SJCRH30 (cell line): ENCODE results near the gene MYO5B. TPM values are rescaled to one million over a fixed set of nuclear protein-coding genes. Genes with fewer than 3 reads are reported as not detected.
"Not testable (repeated sequence)": the region's sequence is repeated elsewhere in the genome, so short reads cannot be mapped to it uniquely, and the experiment has no call there.

ENCODE experiments used
- DNase-seq, 2 experiments: peaks; one replicate each; pipeline ENCODE4 v3.0.0-alpha.2; 2015 to 2020
- H3K27ac ChIP-seq: fragments of 250-450 bp; sonication (Bioruptor Pico); 2 replicates; pipeline ENCODE4 v1.5.1; 2020; ENCODE audit warnings: mild to moderate bottlenecking, moderate library complexity
- H3K27me3 ChIP-seq: fragments of 250-450 bp; sonication (Bioruptor Pico); 2 replicates; pipeline ENCODE4 v1.5.1; 2020; ENCODE audit warnings: mild to moderate bottlenecking, moderate library complexity
- H3K36me3 ChIP-seq: fragments of 250-450 bp; sonication (Bioruptor Pico); 2 replicates; pipeline ENCODE4 v1.5.1; 2020; ENCODE audit warnings: mild to moderate bottlenecking, moderate library complexity
- H3K4me1 ChIP-seq: fragments of 250-450 bp; sonication (Bioruptor Pico); 2 replicates; pipeline ENCODE4 v1.5.1; 2020; ENCODE audit warnings: mild to moderate bottlenecking, moderate library complexity
- H3K4me3 ChIP-seq: fragments of 250-450 bp; sonication (Bioruptor Pico); 2 replicates; pipeline ENCODE4 v1.5.1; 2020; ENCODE audit warnings: mild to moderate bottlenecking, moderate library complexity
- H3K9me3 ChIP-seq: fragments of 250-450 bp; sonication (Bioruptor Pico); replicated peaks from 2 replicates; pipeline ENCODE4 v1.5.1; 2020; ENCODE audit warnings: mild to moderate bottlenecking, moderate library complexity
- total RNA-seq: library from RNA; depleted of rRNA; stranded (reverse); fragments of >200 nt; shearing (Covaris generic); gene quantifications from 2 replicates; pipeline ENCODE4 v1.2.3, GENCODE V29; 2014

The MYO5B gene
- total RNA-seq, 1 experiment from 2014 or later, result 39.1 TPM

DNA sequence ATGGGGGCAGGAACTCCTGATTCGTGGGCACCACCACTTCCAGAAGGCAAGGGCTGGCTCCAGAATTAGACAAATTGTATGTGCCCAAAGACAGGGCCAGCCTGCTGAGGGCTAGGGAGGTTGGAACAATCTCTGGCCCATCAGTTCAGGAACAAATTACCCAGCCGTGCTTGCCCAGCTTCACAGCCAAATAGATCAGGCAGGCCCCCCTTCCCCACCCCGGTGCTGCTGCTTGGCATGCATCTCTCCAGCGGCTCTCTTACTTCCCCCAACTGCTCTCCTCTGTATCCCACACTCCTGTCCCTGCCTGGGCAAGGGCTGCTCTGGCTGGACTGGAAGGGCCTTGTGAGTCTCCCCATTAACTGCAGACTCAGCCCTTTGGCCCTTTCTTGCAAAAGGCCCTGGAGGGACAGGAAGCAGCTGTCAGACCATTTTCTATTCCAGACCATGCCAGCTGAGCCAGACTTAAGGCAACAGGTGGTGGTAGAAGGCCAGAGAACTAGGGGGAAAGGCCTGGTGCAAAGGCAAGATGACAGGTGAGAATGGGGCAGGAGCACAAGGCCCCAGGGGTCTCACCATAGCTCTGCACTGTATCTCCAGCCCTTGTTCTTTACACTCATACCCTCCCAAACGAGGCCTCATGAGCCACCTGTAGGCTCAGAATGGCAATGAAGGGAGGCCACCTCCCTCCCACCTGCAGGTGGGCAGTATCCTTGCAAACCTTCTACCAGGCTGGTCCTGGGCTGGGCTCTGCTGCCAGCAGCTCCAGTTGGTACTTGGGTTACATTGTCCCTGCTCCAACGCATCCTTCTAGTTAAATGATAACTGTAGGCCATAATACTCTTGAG, 350.9 kb downstream of the MYO5B start:
- H3K4me1 ChIP-seq, result peaks cover 57% of the 10 kb centered on the region
- peak overlapping the region; percentile 87 for H3K27ac ChIP-seq

DNA sequence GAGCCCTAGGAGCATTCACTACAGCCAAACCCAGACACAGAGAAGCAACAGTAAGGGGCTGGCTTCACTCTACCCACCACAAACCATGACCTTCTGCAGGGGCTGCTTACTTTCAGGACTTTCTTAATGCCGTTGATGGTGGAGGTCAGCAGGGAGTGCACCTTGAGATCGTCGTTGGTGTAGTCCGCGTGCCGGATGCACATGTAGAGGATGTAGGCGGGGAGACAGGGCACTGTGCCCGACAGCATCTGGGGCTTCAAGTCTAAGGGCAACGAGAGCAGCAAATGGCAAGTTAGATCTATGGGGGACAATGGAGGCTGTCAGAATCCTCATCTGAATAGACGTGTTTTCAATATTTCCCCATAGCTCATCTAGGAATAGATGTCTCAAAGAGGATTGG, 351.8 kb downstream of the MYO5B start:
- Histone ChIP-seq H3K9me3 (no peaks in the 10 kb centered on the region), H3K36me3 (peaks cover 32% of the 10 kb centered on the region), H3K27ac (peak overlapping the region; percentile 87; the same call in 1 of the 2 replicates), H3K4me1 (peaks cover 50% of the 10 kb centered on the region), H3K27me3 (no peaks in the 10 kb centered on the region), H3K4me3 (no peak overlapping the region)
- DNase-seq, result no peak

More for the DNA sequence above, 350.9 kb downstream of the MYO5B start:
- Histone ChIP-seq H3K9me3 (no peaks in the 10 kb centered on the region), H3K36me3 (peaks cover 31% of the 10 kb centered on the region), H3K4me3 (no peak overlapping the region), H3K27me3 (no peaks in the 10 kb centered on the region)
- DNase-seq, result peak; percentile 87 to 93

DNA sequence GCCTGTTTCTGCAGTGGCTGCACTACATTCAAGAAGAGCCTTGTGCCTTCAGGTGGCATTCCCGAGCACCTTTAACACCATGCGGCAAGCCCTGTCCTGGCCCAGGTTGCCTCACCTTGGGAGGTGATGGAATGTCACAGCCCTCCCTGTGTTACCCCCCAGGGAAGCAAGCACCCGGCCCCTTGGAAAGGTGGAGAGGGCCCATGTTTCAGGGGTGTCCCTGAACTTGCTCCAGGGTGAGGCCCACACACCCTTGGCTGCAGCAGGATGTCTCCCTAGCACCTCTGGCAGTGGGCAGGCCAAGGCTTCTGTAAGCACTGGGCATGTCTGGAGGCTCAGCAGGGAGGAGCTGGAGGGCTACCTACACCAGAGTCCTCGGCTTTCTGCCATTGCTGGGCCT, 352.3 kb downstream of the MYO5B start:
- no peak for DNase-seq

DNA sequence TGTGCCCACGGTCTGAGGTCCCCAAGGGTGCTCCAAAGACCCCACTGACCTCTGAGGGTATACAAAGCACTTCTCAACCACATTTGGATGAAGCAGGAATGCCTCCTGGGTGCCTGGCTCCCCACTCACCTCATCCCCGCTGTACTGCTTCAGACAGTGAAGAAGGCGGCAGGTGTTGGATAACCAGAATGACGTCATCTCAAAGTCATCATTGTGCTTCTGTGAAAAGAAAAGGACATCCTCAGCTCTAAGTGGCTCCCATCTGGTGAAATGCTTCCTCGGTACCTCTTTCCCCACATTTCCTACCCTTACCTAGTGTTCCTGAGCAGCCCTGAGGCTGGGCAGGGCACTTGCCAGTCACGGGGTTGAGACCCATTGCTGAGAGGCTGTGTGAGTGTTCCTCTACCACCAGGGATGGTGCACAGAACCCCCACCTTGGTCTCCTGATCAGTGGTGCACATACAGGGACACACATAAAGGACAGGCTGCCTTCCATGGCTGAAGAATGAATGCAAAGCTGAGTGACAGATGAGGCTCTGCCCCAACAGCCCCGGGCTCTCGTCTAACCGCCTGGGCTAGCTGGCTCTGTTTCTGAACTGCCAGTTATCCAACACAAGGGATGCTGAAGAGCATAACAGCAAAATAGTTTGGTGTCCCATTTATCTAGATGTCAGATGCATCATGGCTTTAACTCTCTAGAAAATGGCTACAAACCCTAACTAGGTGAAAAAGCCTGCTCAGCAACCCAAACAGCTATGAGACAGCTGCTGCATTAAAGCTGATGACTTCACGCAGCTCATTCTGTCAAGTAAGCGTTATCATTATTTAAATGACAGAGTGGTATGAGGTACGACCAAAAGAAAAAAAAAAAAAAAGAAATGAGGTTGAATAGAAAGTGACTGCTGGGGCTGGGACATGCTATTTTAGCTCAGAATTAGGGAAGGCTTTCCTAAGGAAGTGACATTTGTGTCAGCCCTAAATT, 353.4 kb downstream of the MYO5B start:
- no peaks in the 10 kb centered on the region for H3K27me3 ChIP-seq
- DNase-seq, result no peak
- H3K9me3 ChIP-seq, result no peaks in the 10 kb centered on the region
- no peak overlapping the region for H3K4me3 ChIP-seq
- no peak overlapping the region for H3K27ac ChIP-seq
- H3K36me3 ChIP-seq, result peaks cover 43% of the 10 kb centered on the region
- peaks cover 45% of the 10 kb centered on the region for H3K4me1 ChIP-seq

More for the DNA sequence above, 352.3 kb downstream of the MYO5B start:
- Histone ChIP-seq H3K4me1 (peaks cover 47% of the 10 kb centered on the region), H3K4me3 (no peak overlapping the region), H3K9me3 (no peaks in the 10 kb centered on the region), H3K36me3 (peaks cover 37% of the 10 kb centered on the region), H3K27me3 (no peaks in the 10 kb centered on the region), H3K27ac (no peak overlapping the region)

DNA sequence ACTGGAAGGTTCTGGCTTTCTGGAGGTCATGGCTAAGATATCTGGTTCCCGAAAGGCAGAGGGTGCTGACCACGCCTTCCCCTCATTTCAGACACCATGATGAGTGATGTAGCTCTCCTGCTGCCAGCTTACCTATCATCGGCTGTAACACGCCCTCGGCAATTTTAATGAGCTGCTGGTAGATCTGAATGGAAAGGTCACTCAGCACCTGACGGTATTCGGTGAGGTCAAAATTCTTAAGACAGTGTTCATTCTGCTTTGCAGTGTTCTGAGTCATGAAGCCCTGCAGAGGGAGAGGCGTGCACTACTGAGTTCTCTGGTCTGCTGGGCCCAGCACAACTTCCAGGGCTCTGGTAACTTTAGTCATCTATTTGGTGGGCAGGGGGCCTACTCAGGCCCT, 355.9 kb downstream of the MYO5B start:
- Histone ChIP-seq H3K36me3 (peaks cover 51% of the 10 kb centered on the region), H3K9me3 (no peaks in the 10 kb centered on the region), H3K4me3 (no peak overlapping the region), H3K27me3 (no peaks in the 10 kb centered on the region), H3K4me1 (peaks cover 20% of the 10 kb centered on the region), H3K27ac (no peak overlapping the region)
- no peak for DNase-seq

DNA sequence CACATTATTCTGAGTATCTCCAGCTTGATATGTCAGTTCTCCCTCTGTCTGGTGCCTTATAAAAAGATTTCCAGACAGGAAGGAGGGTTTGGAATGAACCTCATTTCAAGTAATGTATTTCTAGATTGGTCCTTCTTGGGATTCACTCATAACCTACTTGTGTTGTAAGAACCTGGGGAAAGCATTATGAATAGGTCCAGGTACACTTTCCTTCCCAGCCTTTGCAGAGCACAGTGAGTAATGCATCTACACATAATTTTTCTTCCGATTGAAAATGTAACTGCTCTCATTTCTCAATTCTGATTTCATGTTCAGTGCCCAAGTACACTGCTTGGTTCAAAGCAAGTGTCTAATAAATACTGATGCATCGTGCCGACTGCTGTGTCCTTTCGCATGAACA, 356.6 kb downstream of the MYO5B start:
- Histone ChIP-seq H3K9me3 (no peaks in the 10 kb centered on the region), H3K27me3 (no peaks in the 10 kb centered on the region), H3K4me1 (peaks cover 14% of the 10 kb centered on the region), H3K36me3 (peaks cover 55% of the 10 kb centered on the region), H3K27ac (no peak overlapping the region), H3K4me3 (no peak overlapping the region)
- no peak for DNase-seq

DNA sequence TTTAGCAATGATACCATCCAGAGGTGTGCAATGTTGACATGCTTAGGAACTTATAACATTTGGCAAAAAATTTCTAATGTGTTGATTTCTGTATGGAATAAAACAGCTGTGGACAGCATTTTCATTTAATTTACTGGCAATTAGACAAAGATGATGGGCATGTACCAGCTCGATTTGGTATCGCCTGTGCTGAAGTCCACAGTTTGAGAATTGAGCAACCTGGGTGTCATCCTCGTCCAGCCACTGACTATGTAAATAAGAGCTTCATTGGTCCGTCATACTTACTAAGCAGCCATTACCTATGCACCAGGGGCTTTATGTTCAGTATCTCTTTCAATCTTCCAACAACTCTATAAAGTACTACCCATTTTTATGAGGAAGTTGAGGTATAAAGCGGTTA, 357.1 kb downstream of the MYO5B start:
- Histone ChIP-seq H3K36me3 (peaks cover 60% of the 10 kb centered on the region), H3K4me3 (no peak overlapping the region), H3K4me1 (peaks cover 9% of the 10 kb centered on the region), H3K27ac (no peak overlapping the region), H3K27me3 (no peaks in the 10 kb centered on the region), H3K9me3 (no peaks in the 10 kb centered on the region)
- no peak for DNase-seq

DNA sequence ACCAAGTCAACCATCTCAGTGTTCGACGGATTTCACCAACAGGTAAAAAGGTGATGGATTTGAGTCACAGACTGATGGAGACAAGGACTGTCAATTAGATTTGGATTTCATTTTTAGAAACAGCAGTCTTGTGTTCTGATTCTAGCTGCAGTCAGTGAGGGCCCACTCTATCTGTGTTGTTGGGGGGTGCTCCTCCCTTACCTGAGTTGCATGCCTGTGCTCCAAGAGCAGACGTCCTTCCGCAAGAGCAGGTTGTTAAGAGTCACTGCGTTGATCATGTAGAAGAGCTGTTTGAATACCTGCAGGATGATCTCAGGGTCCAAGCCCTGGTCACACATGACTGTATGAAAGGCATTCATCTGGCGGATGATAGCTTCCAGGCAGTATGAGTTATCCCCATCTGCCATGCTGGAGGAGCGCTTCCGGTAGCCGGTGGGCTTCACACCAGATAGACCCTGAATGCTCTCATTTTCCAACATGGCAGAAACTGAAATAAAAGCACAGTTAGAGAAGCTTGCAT, 357.6 kb downstream of the MYO5B start:
- DNase-seq, H3K9me3 ChIP-seq, H3K4me3 ChIP-seq, H3K27ac ChIP-seq, H3K4me1 ChIP-seq, H3K27me3 ChIP-seq: not testable (repeated sequence)
- peaks cover 57% of the 10 kb centered on the region for H3K36me3 ChIP-seq

DNA sequence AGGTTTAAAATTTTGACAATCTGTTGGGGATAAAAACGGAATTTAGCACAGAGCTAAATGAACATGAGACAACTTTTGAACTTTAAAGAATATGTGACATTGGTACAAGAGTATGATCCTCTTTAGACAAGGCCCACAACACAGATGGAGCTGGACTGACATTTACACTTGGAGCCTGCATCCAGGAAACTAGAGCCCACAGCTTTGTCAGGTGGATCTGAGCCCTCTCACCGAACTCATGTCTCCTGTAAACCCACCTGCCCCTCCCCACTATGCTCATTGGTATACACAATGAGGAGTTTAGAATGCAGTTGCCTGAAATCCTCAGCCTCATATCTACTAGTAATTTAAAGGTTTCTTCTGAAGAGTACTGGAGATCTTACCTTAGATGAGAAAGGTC, 359.5 kb downstream of the MYO5B start:
- Histone ChIP-seq H3K4me1 (no peaks in the 10 kb centered on the region), H3K9me3 (no peaks in the 10 kb centered on the region), H3K36me3 (peaks cover 47% of the 10 kb centered on the region), H3K4me3 (no peak overlapping the region), H3K27me3 (no peaks in the 10 kb centered on the region), H3K27ac (no peak overlapping the region)
- DNase-seq, result no peak

DNA sequence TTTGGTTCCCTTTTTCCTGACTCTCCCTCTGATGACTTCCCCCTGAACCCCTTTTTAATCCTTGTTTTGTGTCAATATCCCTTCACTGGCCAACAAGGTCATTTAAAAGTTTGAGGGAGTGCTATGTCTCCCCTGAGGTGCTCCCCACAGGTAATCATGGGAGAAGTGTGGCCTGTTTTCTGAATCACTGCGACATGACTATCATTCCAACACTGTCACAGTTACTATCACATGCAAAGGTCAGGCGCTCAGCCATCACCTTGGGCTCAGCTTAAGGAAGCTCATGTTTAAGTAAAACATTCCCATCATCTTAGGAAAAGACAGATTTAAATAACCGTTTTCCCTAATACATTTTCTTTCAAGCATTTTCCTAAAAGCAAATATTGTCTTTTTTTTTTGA, 360.7 kb downstream of the MYO5B start:
- no peak for DNase-seq
- H3K9me3 ChIP-seq, result no peaks in the 10 kb centered on the region
- peaks cover 38% of the 10 kb centered on the region for H3K36me3 ChIP-seq
- no peaks in the 10 kb centered on the region for H3K27me3 ChIP-seq
- H3K27ac ChIP-seq, result no peak overlapping the region
- no peaks in the 10 kb centered on the region for H3K4me1 ChIP-seq
- H3K4me3 ChIP-seq, result no peak overlapping the region

DNA sequence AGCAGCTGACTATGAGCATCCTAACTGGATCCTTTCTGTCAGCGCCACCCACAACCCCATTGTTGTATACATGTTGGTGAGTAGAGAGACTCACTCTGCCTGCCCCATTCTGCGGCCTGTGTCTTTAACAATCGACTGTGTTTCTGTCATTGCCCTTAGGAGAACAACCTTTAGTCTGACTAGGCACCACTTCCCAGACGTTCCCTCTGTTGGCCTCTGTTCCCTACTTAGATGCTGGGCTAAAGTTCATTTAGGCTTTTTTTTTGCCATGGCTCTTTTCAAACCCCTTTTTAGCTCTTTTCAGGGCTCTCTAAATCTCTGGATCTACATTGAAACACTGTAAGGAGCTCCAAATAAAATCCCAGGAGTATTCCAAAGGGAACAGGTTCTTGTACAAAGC, 361.1 kb downstream of the MYO5B start:
- DNase-seq, result no peak
- no peak overlapping the region for H3K27ac ChIP-seq
- H3K9me3 ChIP-seq, result no peaks in the 10 kb centered on the region
- H3K36me3 ChIP-seq, result peaks cover 39% of the 10 kb centered on the region
- no peaks in the 10 kb centered on the region for H3K4me1 ChIP-seq
- no peak overlapping the region for H3K4me3 ChIP-seq
- H3K27me3 ChIP-seq, result no peaks in the 10 kb centered on the region

DNA sequence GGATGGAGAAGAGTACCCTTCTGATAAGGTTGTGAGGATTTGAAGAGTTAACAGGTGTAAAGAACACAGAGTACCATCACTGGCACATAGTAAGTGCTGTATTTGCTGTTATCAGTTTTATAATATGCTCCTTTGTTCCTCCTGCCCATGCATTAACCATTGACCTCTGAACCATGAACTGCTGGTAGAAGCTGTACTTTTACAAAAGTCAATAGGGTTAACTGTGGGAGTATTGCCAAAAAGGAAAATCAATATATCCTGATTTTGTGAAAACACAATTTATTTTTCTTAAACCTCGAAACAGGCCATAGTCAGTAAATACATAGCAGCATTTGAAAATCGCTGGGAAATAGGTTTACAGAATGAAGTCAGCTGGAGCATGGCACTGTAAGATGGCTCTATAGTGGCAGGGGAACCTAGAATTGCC, 362.7 kb downstream of the MYO5B start:
- no peak overlapping the region for H3K4me3 ChIP-seq
- no peak for DNase-seq
- no peaks in the 10 kb centered on the region for H3K27me3 ChIP-seq
- peaks cover 31% of the 10 kb centered on the region; the same call in 1 of the 2 replicates for H3K36me3 ChIP-seq
- no peak overlapping the region for H3K27ac ChIP-seq
- H3K4me1 ChIP-seq, result no peaks in the 10 kb centered on the region
- H3K9me3 ChIP-seq, result no peaks in the 10 kb centered on the region

DNA sequence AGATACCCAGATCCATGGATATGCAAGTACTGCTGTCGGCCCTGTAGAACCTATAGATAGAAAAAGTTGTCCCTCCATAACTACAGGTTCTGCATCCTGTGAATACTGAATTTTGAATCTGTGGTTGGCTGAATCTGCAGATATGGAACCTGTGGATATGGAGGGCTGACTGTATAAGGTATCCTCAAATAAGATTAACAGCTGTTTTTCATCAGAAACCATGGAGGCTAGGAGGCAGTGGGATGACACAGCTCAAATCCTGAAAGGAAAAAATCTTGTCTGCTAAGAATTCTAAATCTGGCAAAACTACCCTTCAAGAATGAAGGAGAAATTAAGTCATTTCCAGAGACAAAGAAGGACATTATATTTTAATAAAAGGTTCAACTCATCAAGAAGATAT, 367.0 kb downstream of the MYO5B start:
- no peaks in the 10 kb centered on the region for H3K9me3 ChIP-seq
- no peaks in the 10 kb centered on the region for H3K27me3 ChIP-seq
- peaks cover 12% of the 10 kb centered on the region; the same call in 1 of the 2 replicates for H3K36me3 ChIP-seq
- no peak for DNase-seq
- no peak overlapping the region for H3K27ac ChIP-seq
- H3K4me3 ChIP-seq, result no peak overlapping the region
- no peaks in the 10 kb centered on the region for H3K4me1 ChIP-seq

DNA sequence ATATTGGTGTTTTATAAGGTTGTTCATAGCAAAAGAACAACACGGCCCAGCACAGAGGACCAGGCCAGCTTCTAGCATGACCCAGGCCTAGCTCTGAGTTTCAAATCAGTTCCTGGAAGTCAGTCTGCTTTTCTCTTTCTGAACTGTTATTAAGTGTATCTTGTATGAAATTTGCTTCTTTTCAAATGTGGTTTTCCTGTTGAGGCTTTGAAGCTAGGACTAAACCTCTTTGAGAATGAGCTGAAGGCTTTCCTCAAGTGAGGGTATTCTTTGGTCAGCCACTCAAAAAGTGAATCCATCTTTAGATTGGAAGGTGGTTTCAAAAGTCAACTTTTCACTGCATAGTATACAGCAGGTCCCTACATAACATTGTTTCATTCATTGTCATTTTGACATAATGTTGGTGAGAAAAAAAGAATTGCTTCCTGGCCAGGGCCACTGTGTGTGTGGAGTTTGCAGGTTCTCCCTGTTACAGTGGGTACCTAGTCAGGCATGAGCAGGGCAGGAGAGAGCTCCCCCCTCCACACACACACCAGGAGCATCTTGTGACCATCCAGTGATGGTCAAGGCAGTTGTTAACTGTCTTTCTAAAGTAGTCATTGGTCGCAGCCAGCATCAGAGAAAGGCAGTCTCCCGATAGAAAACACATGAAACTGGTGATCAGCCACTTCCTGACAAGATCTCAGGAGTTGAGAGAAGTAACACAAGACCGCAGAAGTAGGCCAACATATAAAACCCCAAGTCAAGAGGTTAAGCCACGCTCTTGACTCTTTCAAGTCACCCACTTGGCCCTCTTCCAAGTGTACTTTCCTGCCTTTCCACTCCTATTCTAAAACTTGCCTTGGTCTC, 374.9 kb downstream of the MYO5B start:
- H3K4me3 ChIP-seq, result no peak overlapping the region
- no peaks in the 10 kb centered on the region for H3K9me3 ChIP-seq
- no peak overlapping the region for H3K27ac ChIP-seq
- DNase-seq, result peak; percentile 13 to 37
- no peaks in the 10 kb centered on the region for H3K27me3 ChIP-seq
- no peaks in the 10 kb centered on the region; the same call in 1 of the 2 replicates for H3K4me1 ChIP-seq
- H3K36me3 ChIP-seq, result 0 out of 2 replicates have a peak, but pooled peaks cover 3% of the 10 kb centered on the region
